OCI-LY7 (cell line): ENCODE data around the gene GALNT11.
"Not testable (repeated sequence)": the region's sequence is repeated elsewhere in the genome, so short reads cannot be mapped to it uniquely, and the experiment has no call there.

Experiments
- EZH2phosphoT487 ChIP-seq: fragments of 200-600 bp; sonication (generic); IDR thresholded peaks from 2 replicates; pipeline ENCODE4 v1.6.1; 2018; ENCODE audit warnings: low read depth, borderline replicate concordance, mild to moderate bottlenecking, mixed run types, antibody characterized with exemption, low read length, moderate library complexity, mixed read lengths
- TF ChIP-seq, protein P1 (sequence below): fragments of 200-600 bp; sonication (generic); conservative IDR thresholded peaks from 2 replicates; pipeline ENCODE4 v1.5.1; 2014; ENCODE audit warnings: mild to moderate bottlenecking, antibody characterized with exemption, low read length, moderate library complexity, mixed read lengths

DNA sequence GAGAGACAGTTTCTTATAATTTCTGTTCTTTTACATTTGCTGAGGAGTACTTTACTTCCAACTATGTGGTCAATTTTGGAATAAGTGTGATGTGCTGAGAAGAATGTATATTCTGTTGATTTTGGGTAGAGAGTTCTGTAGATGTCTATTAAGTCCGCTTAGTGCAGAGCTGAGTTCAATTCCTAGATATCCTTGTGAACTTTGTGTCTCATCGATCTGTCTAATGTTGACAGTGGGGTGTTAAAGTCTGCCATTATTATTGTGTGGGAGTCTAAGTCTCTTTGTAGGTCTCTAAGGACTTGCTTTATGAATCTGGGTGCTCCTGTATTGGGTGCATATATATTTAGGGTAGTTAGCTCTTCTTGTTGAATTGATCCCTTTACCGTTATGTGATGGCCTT, 38.3 kb downstream of the GALNT11 start:
- TF ChIP-seq, protein P1, sequence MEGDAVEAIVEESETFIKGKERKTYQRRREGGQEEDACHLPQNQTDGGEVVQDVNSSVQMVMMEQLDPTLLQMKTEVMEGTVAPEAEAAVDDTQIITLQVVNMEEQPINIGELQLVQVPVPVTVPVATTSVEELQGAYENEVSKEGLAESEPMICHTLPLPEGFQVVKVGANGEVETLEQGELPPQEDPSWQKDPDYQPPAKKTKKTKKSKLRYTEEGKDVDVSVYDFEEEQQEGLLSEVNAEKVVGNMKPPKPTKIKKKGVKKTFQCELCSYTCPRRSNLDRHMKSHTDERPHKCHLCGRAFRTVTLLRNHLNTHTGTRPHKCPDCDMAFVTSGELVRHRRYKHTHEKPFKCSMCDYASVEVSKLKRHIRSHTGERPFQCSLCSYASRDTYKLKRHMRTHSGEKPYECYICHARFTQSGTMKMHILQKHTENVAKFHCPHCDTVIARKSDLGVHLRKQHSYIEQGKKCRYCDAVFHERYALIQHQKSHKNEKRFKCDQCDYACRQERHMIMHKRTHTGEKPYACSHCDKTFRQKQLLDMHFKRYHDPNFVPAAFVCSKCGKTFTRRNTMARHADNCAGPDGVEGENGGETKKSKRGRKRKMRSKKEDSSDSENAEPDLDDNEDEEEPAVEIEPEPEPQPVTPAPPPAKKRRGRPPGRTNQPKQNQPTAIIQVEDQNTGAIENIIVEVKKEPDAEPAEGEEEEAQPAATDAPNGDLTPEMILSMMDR = not testable (repeated sequence)
- not testable (repeated sequence) for TF ChIP-seq EZH2phosphoT487
